HG02840 (cell line): Measurements from ENCODE around the gene PTPRJ.

Source experiments
- ATAC-seq: cut with Tn5 transposase; IDR thresholded peaks from one replicate; pipeline ENCODE4 v1.9.1; 2021; ENCODE audit warnings: mild to moderate bottlenecking, moderate library complexity, moderate number of reproducible peaks; ENCODE audit not compliant: unreplicated experiment, low FRiP score

The PTPRJ gene

GRCh38 chr11:47967577-47968525 is 12.5 kb upstream of the PTPRJ start:
- ATAC-seq: no peak

- ATAC-seq: no peak
Measured at GRCh38 chr11:47969401-47969800, 11.0 kb upstream of the PTPRJ start.

- ATAC-seq: no peak
Measured at GRCh38 chr11:47971501-47971900, 8.9 kb upstream of the PTPRJ start.

GRCh38 chr11:47973173-47973572 is 7.2 kb upstream of the PTPRJ start:
- no peak for ATAC-seq

GRCh38 chr11:47976931-47977330 is 3.4 kb upstream of the PTPRJ start:
- no peak for ATAC-seq

GRCh38 chr11:47977623-47978022 is 2.7 kb upstream of the PTPRJ start:
- ATAC-seq: no peak

GRCh38 chr11:47979378-47980087 is 826 bp upstream of the PTPRJ start:
- no peak for ATAC-seq

GRCh38 chr11:47980907-47981621 is 705 bp downstream of the PTPRJ start:
- ATAC-seq: no peak

- no peak for ATAC-seq
Measured at GRCh38 chr11:47981667-47982404, 1.5 kb downstream of the PTPRJ start.

- no peak for ATAC-seq
Measured at GRCh38 chr11:47982616-47983015, 2.3 kb downstream of the PTPRJ start.

- ATAC-seq: no peak
Measured at GRCh38 chr11:47983464-47984397, 3.4 kb downstream of the PTPRJ start.

- no peak for ATAC-seq
Measured at GRCh38 chr11:47986219-47986618, 5.9 kb downstream of the PTPRJ start.

GRCh38 chr11:47986742-47987141 is 6.4 kb downstream of the PTPRJ start:
- no peak for ATAC-seq

GRCh38 chr11:47987310-47987709 is 7.0 kb downstream of the PTPRJ start:
- ATAC-seq: no peak

- no peak for ATAC-seq
Measured at GRCh38 chr11:47987781-47988180, 7.4 kb downstream of the PTPRJ start.

GRCh38 chr11:47989779-47990178 is 9.4 kb downstream of the PTPRJ start:
- no peak for ATAC-seq

GRCh38 chr11:47991266-47991830 is 11.0 kb downstream of the PTPRJ start:
- ATAC-seq: no peak

- ATAC-seq: no peak
Measured at GRCh38 chr11:47991894-47992293, 11.5 kb downstream of the PTPRJ start.
